ENCODE data around the gene BHMT.
"Not testable (repeated sequence)": the region's sequence is repeated elsewhere in the genome, so short reads cannot be mapped to it uniquely, and the experiment has no call there.

BHMT gene

DNA sequence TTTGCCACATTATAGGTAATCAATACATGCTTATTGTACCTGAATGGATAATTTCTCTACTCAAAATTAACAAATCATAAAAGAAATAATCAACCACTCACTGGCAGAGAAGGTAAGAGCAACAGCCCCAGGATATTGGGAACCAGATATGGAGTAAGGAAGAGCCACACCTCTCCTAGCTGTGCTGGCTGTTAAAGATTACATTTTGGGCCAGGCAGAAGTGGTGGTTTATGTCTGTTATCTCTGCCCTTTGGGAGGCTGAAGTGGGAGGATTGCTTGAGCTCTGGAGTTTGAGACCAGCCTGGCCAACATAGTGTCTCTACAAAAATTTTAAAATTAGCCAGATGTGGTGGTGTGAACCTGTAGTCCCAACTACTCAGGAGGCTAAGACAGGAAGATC is 56.4 kb downstream of the BHMT start:
- no peak for TF ChIP-seq CTCF (IDR thresholded peaks at IDR 0.05; ENCODE audit: control extremely low read depth, extremely low read depth, low read depth, missing control alignments)
- CTCF ChIA-PET, result no interaction called here
- POLR2A ChIA-PET, result no interaction called here
- no peak for DNase-seq (ENCODE audit: extremely low spot score)

DNA sequence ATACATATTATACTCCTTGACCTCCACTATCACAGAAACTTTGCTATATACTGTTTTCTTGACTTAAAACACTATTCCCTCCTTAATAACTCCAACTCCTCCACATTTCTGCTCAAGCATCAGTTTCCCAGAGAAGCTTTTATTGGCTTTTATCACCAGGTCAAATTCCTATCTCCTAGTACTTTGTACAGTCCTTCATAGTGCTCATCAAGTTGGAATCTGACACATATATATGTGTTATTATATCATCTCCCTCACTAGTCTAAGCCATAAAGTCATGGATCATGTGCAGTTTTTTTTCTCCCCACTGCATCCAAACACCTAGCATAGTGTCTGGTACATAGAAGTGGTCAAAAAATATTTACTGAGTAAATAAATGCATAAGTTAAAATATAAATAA is 59.1 kb downstream of the BHMT start:
- DNase-seq (ENCODE audit: extremely low spot score), result no peak
- ChIA-PET POLR2A (no interaction called here), CTCF (interaction anchor here (2.0 kb wide), 1 partner anchor 38 kb away, joined by 5 read pairs; no protein-coding TSS in a partner anchor)
- no peak for TF ChIP-seq CTCF (IDR thresholded peaks at IDR 0.05; ENCODE audit: control extremely low read depth, extremely low read depth, low read depth, missing control alignments)

DNA sequence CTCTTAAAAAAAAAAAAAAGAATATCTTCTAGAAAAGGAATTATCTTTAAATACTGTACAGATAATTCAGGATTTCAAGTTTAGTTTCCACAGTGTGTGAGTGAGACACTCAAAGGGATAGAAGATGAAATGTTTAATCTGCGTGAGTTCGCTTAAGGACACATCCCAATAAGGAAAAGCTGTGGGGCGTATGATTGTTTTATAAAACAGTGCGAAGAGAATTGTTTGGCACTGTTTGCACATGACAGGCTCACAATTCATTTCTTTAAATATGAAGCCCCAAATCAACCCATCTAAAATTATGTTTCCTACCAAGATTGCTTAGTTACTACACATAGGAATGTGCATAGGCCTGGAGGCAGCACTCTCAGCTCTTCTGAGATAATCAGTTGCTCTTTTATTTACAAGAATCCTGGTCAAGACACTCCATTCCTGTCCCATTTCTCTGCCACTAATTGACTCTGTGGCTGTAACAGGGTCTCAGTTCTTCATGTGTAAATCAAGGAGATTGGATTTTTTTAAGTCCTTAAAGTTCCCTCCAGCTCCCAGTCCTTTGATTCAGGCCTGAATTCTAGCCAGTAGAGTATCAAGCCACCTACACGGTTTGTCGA is 60.1 kb downstream of the BHMT start:
- ChIA-PET CTCF (interaction anchor here (2.0 kb wide), 1 partner anchor 39 kb away, joined by 5 read pairs; no protein-coding TSS in a partner anchor), POLR2A (no interaction called here)
- no peak for TF ChIP-seq CTCF (IDR thresholded peaks at IDR 0.05; ENCODE audit: control extremely low read depth, extremely low read depth, low read depth, missing control alignments)
- no peak for DNase-seq (ENCODE audit: extremely low spot score)

DNA sequence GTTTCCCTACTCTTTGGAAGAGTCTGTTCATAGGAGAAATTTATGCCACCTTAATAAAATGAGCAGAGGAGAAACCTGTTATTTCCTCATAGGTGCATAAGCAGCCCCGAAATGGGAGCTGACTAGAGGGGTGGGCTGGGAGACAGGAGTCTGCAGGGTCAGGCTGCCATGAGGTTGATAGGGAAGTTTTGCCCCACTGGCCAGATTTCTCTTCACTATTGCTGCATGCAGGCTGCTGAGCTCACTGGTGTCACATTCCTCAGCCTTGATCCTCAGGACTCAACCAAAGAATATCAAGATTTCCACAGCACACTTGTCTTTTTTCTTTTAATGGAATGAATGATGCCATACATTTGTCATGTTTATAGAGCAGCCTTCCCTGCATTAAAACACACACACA is 60.7 kb downstream of the BHMT start:
- no peak for TF ChIP-seq CTCF (IDR thresholded peaks at IDR 0.05; ENCODE audit: control extremely low read depth, extremely low read depth, low read depth, missing control alignments)
- DNase-seq (ENCODE audit: extremely low spot score), result no peak
- ChIA-PET CTCF (interaction anchor here (2.0 kb wide), 1 partner anchor 39 kb away, joined by 5 read pairs; no protein-coding TSS in a partner anchor), POLR2A (interaction anchor here (0.6 kb wide), 1 partner anchor 1568 kb away, joined by 7 read pairs; no protein-coding TSS in a partner anchor)

- ChIA-PET CTCF (interaction anchor here (0.7 kb wide), 1 partner anchor 82 kb away, joined by 3 read pairs; no protein-coding TSS in a partner anchor), POLR2A (no interaction called here)
- TF ChIP-seq CTCF (IDR thresholded peaks at IDR 0.05; ENCODE audit: control extremely low read depth, extremely low read depth, low read depth, missing control alignments), result no peak
- DNase-seq (ENCODE audit: extremely low spot score), result no peak
Measured at GRCh38 chr5:79173626-79174025, 62.0 kb downstream of the BHMT start.

- DNase-seq (ENCODE audit: extremely low spot score); POLR2A ChIA-PET: not testable (repeated sequence)
- CTCF ChIA-PET, result interaction anchor here (0.9 to 1.5 kb wide), 5 partner anchors 16 to 47 kb away, joined by 3 to 5 read pairs (median 3); no protein-coding TSS in a partner anchor
Measured at GRCh38 chr5:79180449-79180848, 68.8 kb downstream of the BHMT start.

GRCh38 chr5:79181419-79182022 is 69.9 kb downstream of the BHMT start:
- DNase-seq (ENCODE audit: extremely low spot score), result no peak
- CTCF ChIA-PET, result interaction anchor here (0.9 to 1.5 kb wide), 4 partner anchors 25 to 48 kb away, joined by 3 to 5 read pairs (median 3); no protein-coding TSS in a partner anchor
- TF ChIP-seq CTCF (IDR thresholded peaks at IDR 0.05; ENCODE audit: control extremely low read depth, extremely low read depth, low read depth, missing control alignments), result no peak
- POLR2A ChIA-PET, result no interaction called here
